ENCODE measurements around the gene CABP7. TPM values are rescaled to one million over a fixed set of nuclear protein-coding genes. Genes with fewer than 3 reads are reported as not detected.

The CABP7 gene
- total and polyA plus RNA-seq, 2 of the 13 experiments (the other 11 are each of a cell fraction or from before 2014, with no cell fraction given), result 0.08 TPM; not detected in 1

- Histone ChIP-seq H3K9ac (ENCODE audit: insufficient read depth, low read depth, low read length) (no peak overlapping the region), H3K4me2 (ENCODE audit: low read depth, low read length) (no peak overlapping the region), H3K27ac (ENCODE audit: extremely low read length, insufficient read depth, low read length) (no peak overlapping the region), H3K9me3 (ENCODE audit: low read length) (no peaks in the 10 kb centered on the region), H3K79me2 (ENCODE audit: insufficient read depth, low read length) (no peaks in the 10 kb centered on the region), H3K4me3 (replicated peaks in 1 of 3; ENCODE audit: insufficient read depth in 1 of 3, low read depth in 2 of 3, low read length in 3 of 3) (no peak overlapping the region), H3K27me3 (ENCODE audit: control insufficient read depth in 1 of 2, insufficient read depth in 2 of 2, low read length in 2 of 2) (peaks cover 16 to 67% of the 10 kb centered on the region in 2 experiments), H2AFZ (ENCODE audit: low read length) (no peak overlapping the region), H4K20me1 (ENCODE audit: insufficient read depth, low read length) (peaks cover 23% of the 10 kb centered on the region; the same call in 1 of the 2 replicates), H3K4me1 (ENCODE audit: insufficient read depth, low read length) (peaks cover 11% of the 10 kb centered on the region; the same call in 1 of the 2 replicates), H3K36me3 (replicated peaks in 1 of 2; ENCODE audit: control insufficient read depth in 1 of 2, insufficient read depth in 2 of 2, low read length in 2 of 2) (no peaks in the 10 kb centered on the region)
- ChIA-PET POLR2A (interaction anchor here (1.0 kb wide), 1 partner anchor 49 kb away, joined by 6 read pairs; the partner anchor contains the start of genes UQCR10 and ZMAT5), CTCF (ENCODE audit: low intra/inter-chr PET ratio, low total read pairs) (no interaction called here)
- no TSS peak for BruUV-seq (replicated peaks)
- in situ Hi-C loops (cut with HindIII; ENCODE audit: extremely low pct_ligation_motif_present, low pct_unique_long_range_greater_than_20kb) (no loop called here), intact Hi-C loops (cut with micrococcal nuclease; ENCODE audit: unreplicated experiment) (no loop called here)
- FAIRE-seq, result peak; percentile 77
- ATAC-seq, result peak; percentile 87
- peak; percentile 84 for DNase-seq (ENCODE audit: low spot score)
- WGBS (ENCODE audit: low lambda C conversion rate), result 28% methylated on average over 7 of the region's 16 CpGs
- TF ChIP-seq GABPB1 (CRISPR knock-in tag; IDR thresholded peaks at IDR 0.05) (peak; percentile 24; the same call in 1 of the 2 replicates), ZNF17 (CRISPR knock-in tag; IDR thresholded peaks at IDR 0.05) (0 out of 2 replicates have a peak, but pooled peaks have one; percentile 59), TCF12 (IDR thresholded peaks at IDR 0.05) (no peak), TCF12 (CRISPR knock-in tag; IDR thresholded peaks at IDR 0.05) (no peak), IKZF1 (IDR thresholded peaks at IDR 0.05) (no peak), ZIK1 (CRISPR knock-in tag; IDR thresholded peaks at IDR 0.05; ENCODE audit: borderline replicate concordance, low read depth) (0 out of 2 replicates have a peak, but pooled peaks have one; percentile 63), KMT2B (CRISPR knock-in tag; IDR thresholded peaks at IDR 0.05) (peak; percentile 79), SNAI1 (CRISPR knock-in tag; IDR thresholded peaks at IDR 0.05; ENCODE audit: borderline replicate concordance) (peak; percentile 60; the same call in 1 of the 2 replicates), HOXA7 (CRISPR knock-in tag; IDR thresholded peaks at IDR 0.05) (peak; percentile 71; the same call in 1 of the 2 replicates), FOXC1 (CRISPR knock-in tag; IDR thresholded peaks at IDR 0.05; ENCODE audit: borderline replicate concordance) (peak; percentile 66; the same call in 1 of the 2 replicates), ARID4A (CRISPR knock-in tag; IDR thresholded peaks at IDR 0.05; ENCODE audit: borderline replicate concordance) (peak; percentile 60; the same call in 1 of the 2 replicates), RBFOX2 (IDR thresholded peaks at IDR 0.05; ENCODE audit: low read depth, low read length) (no peak), ZC3H13 (CRISPR knock-in tag; IDR thresholded peaks at IDR 0.05) (0 out of 2 replicates have a peak, but pooled peaks have one; percentile 44), UBTF (CRISPR knock-in tag; IDR thresholded peaks at IDR 0.05) (0 out of 2 replicates have a peak, but pooled peaks have one; percentile 39), PAF1 (CRISPR knock-in tag; IDR thresholded peaks at IDR 0.05) (no peak), MAZ (IDR thresholded peaks at IDR 0.05; ENCODE audit: borderline replicate concordance, low read depth, low read length) (peak; percentile 20; the same call in 1 of the 2 replicates), MAZ (CRISPR knock-in tag; IDR thresholded peaks at IDR 0.05; ENCODE audit: low read depth) (no peak)
Observed at GRCh38 chr22:29716814-29717545, 2.8 kb upstream of the CABP7 start.
